Sciatic nerve (tissue), 2 donors: Measurements from ENCODE around the gene KRT16. TPM values are rescaled to one million over a fixed set of nuclear protein-coding genes. Genes with fewer than 3 reads are reported as not detected.
"Not testable (repeated sequence)": the region's sequence is repeated elsewhere in the genome, so short reads cannot be mapped to it uniquely, and the experiment has no call there.

Source experiments
- ATAC-seq: fragments of 200-7000 bp; cut with Tn5 transposase; one replicate; pipeline ENCODE4 v1.9.1; 2020; ENCODE audit warnings: mild to moderate bottlenecking, moderate library complexity
- DNase-seq: peaks from one replicate; pipeline ENCODE4 v3.0.0-alpha.2; 2020; ENCODE audit warnings: low spot score
- intact Hi-C: fragments of 100-400 bp; cut with DNase I; formaldehyde crosslinking; loops from one replicate; pipeline ENCODE4 v1.14.2; 2022
- total RNA-seq: library from RNA; stranded (reverse); fragmentation: NEBNext Ultra II Directional; extraction: Animal tissue kit (Norgen Biotek cat#: 25700); gene quantifications from one replicate; pipeline ENCODE4 v1.2.1, GENCODE V29; 2021
- donor health status: DM: no; HTN: no; CAD: no.
- donor health status: DM: no; HTN: no; CAD: no.

KRT16 gene
- total RNA-seq, 1 donor from 2014 or later: 0.85 TPM

DNA sequence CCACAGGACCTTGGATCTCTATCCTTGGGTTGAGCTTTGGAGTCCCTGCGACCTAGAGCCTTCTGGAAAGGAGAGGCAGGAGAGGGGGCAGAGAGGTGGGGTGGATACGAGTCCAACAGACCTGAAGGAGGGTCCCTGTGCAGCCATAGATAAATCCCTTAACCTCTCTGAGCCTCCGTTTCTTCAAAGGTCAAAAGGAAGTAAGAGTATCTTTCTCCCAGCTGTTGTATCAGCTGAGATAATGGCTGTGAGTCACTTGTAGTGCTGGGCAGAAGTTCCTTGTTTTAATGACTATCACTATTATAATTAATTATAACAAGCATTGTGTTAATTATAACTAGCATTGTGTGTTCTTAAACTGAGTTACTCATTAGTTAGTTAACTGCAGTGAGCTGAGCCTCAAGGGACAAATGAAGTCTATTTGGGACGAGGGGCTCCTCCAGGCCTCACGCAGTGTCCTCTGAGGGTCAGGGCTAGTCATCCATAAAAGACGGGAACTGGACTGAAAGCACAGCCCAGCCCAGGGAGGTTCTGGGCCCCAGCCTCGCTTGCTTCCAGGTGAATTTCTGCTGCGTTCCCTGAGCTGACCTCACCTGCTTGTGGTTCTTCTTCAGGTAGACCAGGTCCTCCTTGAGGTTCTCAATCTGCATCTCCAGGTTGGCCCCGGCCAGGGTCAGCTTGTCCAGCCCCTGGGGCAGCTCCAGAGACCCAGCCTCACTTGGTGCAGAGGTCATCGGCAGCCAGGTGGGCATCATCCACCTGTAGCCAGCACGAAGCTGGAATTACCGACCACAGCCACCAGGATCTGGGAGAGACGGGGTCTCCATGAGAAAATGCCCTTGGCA is 17.5 kb upstream of the KRT16 start:
- intact Hi-C loops: no loop called here
- ATAC-seq (no peak), DNase-seq (no peak)

DNA sequence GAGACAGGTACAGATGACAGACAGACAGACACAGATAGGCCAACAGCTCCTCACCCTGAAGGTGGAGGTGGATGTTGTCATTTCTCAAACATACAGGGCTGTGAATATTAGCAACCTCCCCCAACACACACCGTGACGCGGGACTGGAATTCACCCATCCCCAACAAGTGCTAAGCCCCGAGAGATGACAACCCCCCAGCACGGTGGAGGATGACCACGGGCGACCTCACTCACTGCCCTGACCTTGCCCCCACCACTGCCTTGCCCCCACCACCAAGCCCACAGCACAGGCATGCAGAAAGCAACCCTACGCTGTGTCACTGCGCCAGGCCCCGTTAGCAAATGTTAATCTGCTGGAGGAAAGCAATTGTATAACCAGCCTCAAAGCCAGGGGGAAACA is 16.7 kb upstream of the KRT16 start:
- no peak for DNase-seq
- intact Hi-C loops: no loop called here
- no peak for ATAC-seq

DNA sequence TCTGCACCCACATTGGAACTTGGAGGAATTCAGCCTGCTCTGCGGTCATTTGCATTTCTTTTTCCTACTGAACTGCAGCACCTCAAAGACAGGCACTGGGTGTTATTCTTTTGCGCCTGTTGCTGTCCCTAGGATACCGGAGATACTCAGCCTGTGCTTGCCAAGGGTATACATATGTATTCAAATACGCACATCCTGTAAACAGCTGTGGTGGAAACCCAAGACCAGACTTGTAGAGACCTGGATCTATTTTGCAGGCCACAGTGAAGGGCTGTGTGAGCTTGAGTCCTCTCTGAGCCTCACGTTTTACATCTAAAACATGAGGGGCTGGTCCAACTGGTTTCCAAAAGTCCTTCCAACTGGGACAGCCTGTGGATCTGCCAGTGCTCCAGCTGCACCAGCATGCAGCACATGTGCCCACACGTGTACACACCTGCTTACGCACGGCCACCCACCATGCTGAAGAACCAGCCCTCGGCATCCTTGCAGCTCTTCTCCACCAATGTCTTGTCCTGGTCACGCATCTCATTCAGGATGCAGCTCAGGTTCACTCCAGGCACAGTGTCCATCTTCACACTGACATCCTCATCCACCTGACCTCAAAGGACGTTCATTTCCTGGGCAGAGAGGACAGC is 16.2 kb upstream of the KRT16 start:
- DNase-seq, ATAC-seq, intact Hi-C loops: not testable (repeated sequence)

DNA sequence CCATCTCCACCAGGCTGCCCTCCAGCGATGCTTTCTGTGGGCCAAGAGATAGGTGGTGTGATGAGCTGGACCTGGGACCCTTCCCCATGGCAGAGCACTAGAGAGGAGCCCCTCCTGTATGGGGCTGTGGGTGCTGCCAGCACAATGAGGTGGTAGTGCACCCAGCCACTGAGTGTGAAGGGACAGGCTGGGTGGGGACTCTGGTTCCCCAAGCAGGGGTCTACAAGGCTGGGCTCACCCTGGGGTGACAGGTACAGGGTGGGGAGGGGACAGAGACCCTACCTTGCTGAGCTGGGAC is 15.5 kb upstream of the KRT16 start:
- DNase-seq, ATAC-seq, intact Hi-C loops: not testable (repeated sequence)

DNA sequence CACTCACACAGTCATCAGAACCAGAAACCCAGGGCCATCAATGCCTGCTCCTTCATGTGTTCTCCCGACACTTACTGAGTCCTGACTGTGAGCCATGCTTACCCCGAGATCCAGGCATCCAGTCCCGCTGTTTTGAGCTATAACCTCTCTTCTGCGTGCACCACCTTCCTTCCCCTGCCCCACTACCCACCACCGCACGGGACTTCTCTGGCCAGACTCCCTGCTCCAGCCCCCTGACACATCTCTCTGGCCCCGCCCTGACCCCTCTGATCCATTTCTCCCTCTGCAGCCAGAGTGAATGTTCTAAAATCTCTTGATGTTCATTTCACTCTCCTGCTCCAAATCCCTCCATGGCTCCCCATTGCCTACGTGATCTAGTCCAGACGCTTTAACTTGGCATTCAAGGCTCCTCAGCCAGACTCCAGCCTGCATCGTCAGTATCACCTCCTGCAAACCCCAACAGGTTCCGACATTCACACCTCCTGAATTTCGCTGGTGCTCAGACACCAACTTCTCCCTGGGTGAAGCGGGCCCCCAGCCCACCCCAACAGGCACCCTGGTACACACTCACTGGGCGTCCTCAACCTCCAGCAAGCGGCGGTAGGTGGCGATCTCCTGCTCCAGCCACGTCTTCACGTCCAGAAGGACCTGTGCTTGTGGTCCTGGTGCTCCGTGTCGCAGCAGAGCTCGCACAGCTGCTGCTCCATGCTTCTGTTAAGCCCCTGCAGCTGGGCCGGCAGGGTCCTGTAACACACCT is 14.9 kb upstream of the KRT16 start:
- intact Hi-C loops: no loop called here
- DNase-seq: no peak
- ATAC-seq: no peak

DNA sequence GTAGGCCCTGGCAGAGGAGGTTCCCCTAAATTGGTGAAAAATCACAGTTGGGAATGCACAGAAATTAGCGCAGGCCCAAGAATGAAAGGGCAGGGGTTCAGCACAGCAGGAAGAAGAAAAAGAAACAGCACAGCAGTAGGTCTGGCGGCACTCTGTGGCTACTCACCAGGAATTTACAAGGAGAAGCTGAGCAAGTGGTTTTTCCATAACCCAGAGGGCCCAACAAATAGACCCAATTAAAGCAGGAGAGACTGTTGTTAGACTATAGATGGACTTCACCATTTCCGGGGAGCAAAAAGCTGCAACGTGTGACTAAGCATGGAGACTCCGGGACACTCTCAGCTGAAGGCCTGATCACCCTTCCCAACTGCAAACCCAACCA is 14.3 kb upstream of the KRT16 start:
- intact Hi-C loops, DNase-seq, ATAC-seq: not testable (repeated sequence)

DNA sequence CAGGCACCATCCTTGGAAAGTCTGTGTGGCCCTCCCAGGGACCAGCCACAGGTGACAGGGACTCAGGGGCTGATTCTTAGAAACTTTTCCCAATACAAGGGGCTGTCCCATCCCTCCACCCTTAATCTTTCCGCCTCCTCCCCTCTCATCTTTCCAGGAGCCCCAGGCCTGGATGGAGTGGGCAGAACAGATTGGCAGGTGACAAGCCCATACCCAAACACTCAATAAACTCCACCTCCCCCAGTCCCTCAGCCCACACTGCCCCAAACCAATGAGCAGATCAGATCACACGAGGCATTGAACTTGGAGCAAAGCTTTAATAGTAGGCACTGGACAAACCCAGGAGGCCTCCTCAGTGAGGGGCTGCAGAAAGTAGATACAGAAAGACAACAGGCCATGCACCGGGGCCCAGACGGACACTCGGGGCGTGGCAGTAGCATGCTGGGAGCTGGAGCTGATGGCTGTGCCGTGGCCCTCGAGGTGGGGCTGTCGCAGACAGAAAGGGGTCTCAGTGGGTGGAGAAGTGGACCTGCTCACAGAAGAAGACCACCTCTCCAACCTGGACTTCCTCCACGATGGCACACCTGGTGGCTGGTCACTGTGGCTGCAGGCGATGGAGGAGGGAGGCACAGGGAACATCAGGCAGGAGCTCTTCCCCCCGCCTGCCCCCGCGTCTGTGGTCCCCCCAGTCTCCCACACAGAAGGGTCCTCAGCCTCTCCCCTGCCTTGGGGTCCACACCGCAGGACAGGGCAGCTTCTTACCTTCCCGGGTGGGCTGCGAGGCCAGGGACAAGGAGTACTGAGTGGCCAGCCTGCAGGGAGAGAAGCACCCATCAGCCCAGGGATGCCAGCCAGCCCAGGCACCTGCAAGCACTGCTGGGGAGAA is 13.7 kb upstream of the KRT16 start:
- DNase-seq, ATAC-seq, intact Hi-C loops: not testable (repeated sequence)

DNA sequence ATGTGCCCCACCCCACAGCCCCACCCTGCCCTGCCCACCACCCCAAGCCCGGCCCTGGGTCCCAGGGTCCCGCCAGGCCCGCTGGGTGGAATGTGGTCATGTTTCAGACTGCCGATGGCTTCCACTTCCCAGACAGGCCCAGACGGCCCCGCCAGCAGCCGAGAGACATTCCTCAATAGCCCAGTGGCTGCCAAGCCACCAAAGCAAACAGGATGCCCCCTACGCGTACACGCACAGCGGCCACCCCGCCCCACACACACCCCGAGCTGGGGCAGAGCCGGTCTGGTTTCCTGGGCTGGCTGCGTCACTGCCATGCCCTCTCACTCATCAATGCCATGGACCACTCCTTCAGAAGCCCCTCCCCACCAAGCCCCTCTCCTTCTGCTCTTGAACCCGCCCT is 13.0 kb upstream of the KRT16 start:
- ATAC-seq (no peak), DNase-seq (no peak)
- intact Hi-C loops: no loop called here

DNA sequence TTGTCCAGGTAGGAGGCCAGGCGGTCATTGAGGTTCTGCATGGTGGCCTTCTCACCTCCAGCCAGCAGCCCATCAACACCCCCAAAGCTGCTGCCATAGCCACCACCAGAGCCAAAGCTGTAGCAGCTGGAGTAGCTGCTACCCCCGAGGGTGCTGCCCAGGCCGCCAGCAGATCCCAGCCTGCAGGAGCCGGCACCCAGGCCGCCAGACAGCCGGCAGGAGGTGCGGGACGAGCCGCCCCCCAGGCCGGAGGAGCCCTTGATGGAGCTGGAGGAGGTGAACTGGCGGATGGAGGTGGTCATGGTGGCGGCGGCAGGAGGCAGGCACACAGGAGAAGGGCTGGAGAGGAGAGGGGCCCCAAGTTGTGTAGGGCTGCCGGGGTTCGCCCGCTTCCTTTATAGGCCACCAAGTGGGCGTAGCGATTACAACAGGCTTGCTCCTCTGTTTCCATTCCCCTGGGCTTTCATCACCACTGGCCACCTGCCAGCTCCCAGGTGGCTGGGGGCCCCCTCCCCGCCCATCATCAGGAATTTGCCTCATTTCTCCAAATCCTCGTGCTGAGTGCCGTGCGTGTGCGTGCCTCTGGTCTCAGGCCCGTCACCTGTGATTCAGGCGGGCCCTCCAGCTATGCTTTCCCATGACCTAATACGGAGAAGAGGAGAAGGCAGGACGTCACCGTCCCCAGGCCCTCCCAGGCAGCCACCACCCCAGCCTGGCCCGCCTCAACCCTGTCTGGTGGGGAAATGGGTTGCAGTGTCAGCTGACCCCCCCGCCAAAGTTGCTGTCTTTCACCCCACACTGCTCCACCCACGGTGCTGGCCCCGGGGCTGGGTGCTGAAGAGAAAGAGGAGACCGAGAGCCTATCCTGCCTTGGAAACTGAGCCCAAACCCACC is 11.9 kb upstream of the KRT16 start, which contains the start of gene KRT17:
TSS of gene KRT17 (minus strand) at position 368 of the 894 bp plus-strand sequence. CDS start at position 302, 66 bp downstream.
- no peak for ATAC-seq

DNA sequence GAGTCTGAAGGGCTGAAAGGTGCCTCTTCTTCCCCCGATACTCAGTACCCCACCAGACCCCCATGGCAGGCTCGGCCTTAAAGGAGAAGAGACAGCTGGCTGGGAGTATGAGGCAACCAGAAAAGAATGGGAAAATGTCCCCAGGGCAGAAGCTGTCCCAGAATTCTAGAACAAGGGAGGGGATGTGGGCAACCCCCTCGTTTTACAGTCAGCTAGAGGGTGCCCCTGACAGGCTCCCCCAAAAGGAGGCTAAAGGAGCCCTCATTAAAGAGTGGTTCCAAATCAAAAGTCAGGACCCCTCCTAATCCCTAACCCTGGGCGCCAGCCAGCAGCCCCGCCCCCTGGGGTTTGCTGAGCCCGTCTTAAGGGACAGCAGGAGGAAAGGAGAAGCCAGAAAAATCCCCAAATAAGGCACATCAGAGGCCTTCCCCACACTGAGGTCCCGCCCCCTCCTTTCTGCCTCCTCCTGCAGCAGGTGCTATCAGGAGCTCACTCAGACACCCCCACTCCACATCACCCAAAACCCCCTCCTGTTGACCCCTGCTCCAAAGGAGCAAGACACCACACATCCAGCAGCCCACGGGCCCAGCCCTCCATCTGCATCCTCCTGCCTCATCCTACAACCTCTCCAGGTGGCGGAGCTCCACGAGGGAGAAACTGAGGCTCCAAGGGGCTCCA is 10.8 kb upstream of the KRT16 start:
- intact Hi-C loops, ATAC-seq, DNase-seq: not testable (repeated sequence)

More for the DNA sequence above, 11.9 kb upstream of the KRT16 start, which contains the start of gene KRT17:
- intact Hi-C loops: no loop called here
- DNase-seq: no peak

DNA sequence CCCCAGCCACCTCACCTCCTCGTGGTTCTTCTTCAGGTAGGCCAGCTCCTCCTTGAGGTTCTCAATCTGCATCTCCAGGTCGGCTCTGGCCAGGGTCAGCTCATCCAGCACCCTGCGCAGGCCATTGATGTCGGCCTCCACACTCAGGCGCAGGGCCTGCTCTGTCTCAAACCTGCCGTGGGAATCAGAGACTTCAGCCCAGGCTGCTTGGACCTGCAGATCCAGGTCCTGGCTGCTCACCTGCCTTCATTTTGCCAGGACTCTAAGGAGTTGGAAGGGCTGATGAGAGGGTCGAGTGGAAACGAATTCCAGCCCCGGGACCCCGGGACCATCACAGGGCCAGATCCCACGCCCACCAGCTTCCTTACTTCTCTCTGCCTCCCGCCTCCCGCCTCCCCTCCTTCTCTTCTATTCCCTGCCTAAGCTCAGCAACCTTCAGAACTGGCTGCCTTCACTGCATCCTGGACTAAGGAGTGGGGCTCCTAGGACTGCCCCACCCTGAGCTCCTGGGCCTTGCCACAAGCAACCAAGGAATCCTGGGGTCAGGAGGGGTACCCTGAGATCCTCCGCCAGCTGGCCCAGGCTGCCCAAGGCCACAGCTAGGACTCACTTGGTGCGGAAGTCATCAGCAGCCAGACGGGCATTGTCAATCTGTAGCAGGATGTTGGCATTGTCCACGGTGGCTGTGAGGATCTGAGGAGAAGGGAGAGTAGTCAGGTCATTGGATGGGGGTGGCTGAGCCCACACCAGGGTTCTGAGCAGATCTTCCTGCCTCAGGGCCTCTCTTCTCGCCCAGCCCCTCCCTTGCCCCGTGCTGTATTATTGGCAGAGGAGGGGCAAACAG is 10.0 kb upstream of the KRT16 start:
- ATAC-seq, DNase-seq, intact Hi-C loops: not testable (repeated sequence)

DNA sequence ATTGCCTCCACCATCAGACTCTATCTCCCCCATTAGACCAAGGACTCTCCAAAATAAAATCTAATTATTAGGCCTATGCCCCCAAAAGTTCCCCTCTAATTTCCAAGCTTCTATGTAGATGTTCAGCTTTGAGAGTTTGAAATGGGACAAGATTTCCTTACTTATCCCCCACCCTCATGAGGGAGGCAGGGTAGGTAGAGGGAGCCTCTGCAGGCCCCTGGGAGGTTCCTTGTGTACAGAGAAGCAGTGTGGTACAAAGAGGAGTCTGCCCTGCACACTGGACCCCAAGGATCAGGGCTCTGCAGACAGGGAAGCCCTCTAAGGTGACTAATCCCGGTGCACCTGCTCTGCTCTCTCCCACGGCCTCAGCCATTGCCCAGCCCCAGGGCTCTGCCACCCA is 9.3 kb upstream of the KRT16 start:
- DNase-seq (no peak), ATAC-seq (no peak)
- intact Hi-C loops: no loop called here

DNA sequence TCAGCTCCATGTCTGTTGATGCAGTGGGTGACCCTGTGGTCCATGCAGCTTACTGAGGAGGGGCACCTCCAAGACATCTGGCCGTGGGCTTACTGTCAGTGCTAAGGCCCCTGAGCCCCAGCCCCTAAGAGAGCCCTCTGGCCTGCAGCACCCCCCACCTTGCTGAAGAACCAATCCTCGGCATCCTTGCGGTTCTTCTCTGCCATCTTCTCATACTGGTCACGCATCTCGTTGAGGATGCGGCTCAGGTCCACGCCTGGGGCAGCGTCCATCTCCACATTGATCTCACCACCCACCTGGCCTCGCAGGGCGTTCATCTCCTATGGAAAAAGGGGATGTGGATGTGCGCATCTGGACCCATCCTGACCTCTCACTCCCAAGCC is 8.9 kb upstream of the KRT16 start:
- intact Hi-C loops, DNase-seq: not testable (repeated sequence)

DNA sequence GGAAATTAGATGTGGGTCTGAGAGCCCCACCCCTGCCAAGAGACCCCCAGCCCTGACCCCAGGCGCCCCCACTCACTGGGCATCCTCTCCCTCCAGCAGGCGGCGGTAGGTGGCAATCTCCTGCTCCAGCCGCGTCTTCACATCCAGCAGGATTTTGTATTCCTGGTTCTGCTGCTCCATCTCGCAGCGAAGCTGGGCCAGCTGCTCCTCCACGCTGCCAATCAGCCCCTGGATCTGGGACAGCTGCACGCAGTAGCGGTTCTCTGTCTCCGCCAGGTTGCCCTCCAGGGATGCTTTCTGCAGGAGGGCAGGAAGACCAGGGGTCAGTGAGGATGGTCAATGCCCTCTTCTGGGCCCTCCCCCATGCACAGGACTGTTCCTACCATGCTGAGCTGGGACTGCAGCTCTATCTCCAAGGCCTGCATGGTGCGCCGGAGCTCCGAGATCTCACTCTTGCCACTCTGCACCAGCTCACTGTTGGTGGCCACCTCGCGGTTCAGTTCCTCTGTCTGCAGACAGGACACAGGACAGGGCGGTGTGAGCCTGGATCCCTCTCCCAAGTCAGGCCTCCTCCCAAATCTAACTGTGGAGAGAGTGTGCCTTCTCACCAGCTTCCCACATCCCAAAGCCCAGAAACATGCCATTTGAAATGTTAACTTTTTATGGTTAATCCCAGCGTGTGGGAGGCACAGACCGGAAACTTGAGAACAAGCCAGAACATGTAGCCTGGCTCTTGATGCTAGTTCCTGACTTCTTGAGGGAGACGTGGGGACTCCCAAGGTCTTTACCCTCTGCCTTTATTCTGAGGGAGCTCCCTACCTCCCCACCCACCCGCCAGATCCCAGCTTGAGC is 8.2 kb upstream of the KRT16 start:
- no peak for ATAC-seq
- DNase-seq: no peak
- intact Hi-C loops: no loop called here

More for the DNA sequence above, 8.9 kb upstream of the KRT16 start:
- not testable (repeated sequence) for ATAC-seq

DNA sequence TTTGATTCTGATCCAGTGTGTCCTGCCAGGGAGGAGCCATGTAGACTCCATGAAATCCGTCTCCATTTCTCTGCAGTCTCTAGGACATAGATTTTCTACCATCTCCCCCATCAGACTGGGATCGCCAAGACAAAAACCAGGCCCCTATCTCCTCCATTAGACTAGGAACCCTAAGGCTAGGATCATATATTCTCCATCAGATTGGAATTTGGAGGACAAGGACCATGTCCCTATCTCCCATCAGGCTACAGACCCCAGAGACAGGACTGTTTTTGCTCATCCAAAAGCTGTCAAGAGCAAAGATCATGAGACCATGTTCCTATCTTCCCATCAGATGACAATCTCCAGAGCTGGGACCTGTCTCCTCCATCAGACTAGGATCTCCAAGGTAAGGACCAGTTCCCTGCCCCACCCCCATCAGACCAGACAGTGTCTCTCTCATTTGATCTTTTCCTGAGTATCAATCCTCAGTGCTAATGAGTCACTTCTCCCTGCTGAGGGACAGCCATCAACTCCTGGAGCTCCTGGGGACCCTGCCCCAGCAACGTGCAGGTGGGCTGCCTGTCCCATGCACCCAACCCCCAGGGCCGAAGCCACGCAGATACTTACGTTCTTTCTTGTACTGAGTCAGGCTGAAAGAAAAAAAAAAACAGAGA is 7.5 kb upstream of the KRT16 start:
- DNase-seq, intact Hi-C loops, ATAC-seq: not testable (repeated sequence)
